Right ventricle myocardium superior (tissue), 1 donor: Measurements from ENCODE around the gene ANO1. TPM values are rescaled to one million over a fixed set of nuclear protein-coding genes. Genes with fewer than 3 reads are reported as not detected.

Source experiments
- ATAC-seq: fragments of 200-7000 bp; cut with Tn5 transposase; one replicate; pipeline ENCODE4 v1.9.1; 2020; ENCODE audit warnings: mild to moderate bottlenecking; ENCODE audit not compliant: poor library complexity
- DNase-seq: peaks from one replicate; pipeline ENCODE4 v3.0.0-alpha.2; 2020
- intact Hi-C: fragments of 100-400 bp; cut with DNase I; formaldehyde crosslinking; loops from one replicate; pipeline ENCODE4 v1.11.2; 2022
- total RNA-seq: library from RNA; stranded (reverse); fragmentation: NEBNext Ultra II Directional; extraction: Animal tissue kit (Norgen Biotek cat#: 25700); gene quantifications from one replicate; pipeline ENCODE4 v1.2.1, GENCODE V29; 2021
- donor health status: DM: no; HTN: yes; CAD: no; lungs with severe emphysema.

Gene ANO1
- total RNA-seq, 1 donor from 2014 or later, result 6.2 TPM

DNA sequence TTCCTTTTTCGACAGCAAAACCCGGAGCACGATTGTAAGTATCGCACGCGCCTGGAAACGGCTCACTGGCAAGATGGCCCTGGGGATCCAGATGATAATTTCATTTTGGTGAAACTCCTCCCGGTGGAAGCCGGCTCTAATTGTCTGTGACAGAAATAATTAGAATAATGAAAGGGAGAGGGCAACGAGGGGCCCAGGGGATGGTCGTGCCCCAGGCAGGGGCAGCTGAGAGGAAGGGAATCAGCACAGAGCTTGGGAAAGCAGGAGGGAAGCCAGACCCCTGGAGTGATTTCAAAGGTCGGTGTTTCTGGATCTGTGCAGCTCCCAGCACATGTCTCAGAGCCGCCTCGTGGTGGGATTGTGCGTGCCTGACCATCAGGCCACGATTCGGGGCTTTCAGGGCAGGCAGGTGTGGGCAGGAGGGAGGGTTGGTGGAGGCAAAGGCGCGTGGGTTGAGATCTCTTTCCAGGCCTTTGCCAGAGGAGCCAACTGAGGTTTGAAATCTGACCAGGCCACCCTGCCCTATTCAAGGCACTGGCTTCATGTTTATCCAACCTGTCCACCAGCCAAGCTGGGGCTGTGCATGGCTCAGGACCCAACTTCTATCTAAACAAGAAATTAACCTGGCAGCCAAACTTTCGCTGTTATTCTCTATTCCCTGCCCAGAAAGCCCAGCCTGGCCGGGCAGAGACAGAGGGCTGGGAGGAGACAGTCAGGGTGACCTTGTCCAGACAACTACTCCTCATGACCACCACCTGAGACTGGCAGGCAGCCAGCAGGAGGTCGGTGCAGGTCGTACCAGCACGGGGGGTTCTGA lies 27.8 kb downstream of the ANO1 start:
- ATAC-seq (peak; percentile 31), DNase-seq (peak; percentile 23)
- intact Hi-C loops, result no loop called here

DNA sequence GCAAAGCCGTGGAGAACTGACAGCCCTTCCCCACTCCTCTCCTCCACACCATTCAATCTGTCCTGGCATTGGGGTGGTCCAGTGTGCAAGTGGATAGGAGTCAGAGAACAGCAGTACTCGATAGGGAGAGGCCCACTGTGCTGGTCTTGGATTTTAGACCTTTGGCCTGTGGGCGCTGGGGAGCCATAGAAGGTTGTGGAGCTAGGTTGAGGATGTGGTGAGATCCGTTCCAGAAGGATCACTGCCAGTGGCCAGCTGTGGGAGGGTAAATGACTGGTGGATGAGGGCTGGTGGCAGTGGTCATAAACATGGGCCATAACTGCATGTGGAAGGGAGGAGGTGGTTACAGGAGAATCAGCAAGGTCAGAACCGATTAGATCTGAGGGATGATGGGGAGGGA lies 28.6 kb downstream of the ANO1 start:
- DNase-seq (no peak), ATAC-seq (no peak)
- intact Hi-C loops, result no loop called here

GRCh38 chr11:70107191-70107590 lies 29.1 kb downstream of the ANO1 start:
- no peak for DNase-seq
- ATAC-seq, result no peak
- intact Hi-C loops, result no loop called here

GRCh38 chr11:70107756-70108155 lies 29.6 kb downstream of the ANO1 start:
- intact Hi-C loops, result no loop called here
- DNase-seq (no peak), ATAC-seq (no peak)

DNA sequence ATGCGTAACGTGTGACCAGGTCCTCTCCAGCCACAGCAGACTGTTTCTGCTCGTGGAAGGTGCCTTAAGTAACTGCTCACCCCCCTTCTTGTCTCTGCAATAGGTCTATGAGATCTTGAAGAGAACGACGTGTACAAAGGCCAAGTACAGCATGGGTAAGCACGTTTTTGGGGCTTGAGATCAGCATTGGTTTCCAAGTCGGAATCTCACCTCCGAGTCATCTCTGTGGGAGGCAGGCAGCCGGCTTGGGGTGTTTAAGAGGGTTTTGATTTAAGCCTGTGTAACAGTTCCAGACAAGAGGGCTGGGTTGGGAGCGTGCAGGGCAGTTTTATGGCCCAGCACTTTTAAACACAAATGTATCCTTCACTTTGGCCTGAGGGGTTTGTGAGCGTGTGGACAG lies 30.1 kb downstream of the ANO1 start:
- ATAC-seq (no peak), DNase-seq (no peak)
- intact Hi-C loops, result no loop called here

- intact Hi-C loops, result no loop called here
- DNase-seq, result no peak
- no peak for ATAC-seq
These were observed 30.9 kb downstream of the ANO1 start for GRCh38 chr11:70109006-70109405.

- intact Hi-C loops, result no loop called here
- DNase-seq (no peak), ATAC-seq (no peak)
These were observed 31.8 kb downstream of the ANO1 start for GRCh38 chr11:70109903-70110302.

GRCh38 chr11:70110538-70111055 lies 32.5 kb downstream of the ANO1 start:
- no peak for ATAC-seq
- intact Hi-C loops, result no loop called here
- DNase-seq, result no peak

GRCh38 chr11:70111269-70112016 lies 33.3 kb downstream of the ANO1 start:
- DNase-seq, result peak; percentile 63
- intact Hi-C loops, result no loop called here

GRCh38 chr11:70112017-70112434 lies 33.9 kb downstream of the ANO1 start:
- ATAC-seq (peak; percentile 76), DNase-seq (no peak)
- intact Hi-C loops, result no loop called here

More at GRCh38 chr11:70111269-70112016, 33.3 kb downstream of the ANO1 start:
- ATAC-seq, result peak; percentile 71

DNA sequence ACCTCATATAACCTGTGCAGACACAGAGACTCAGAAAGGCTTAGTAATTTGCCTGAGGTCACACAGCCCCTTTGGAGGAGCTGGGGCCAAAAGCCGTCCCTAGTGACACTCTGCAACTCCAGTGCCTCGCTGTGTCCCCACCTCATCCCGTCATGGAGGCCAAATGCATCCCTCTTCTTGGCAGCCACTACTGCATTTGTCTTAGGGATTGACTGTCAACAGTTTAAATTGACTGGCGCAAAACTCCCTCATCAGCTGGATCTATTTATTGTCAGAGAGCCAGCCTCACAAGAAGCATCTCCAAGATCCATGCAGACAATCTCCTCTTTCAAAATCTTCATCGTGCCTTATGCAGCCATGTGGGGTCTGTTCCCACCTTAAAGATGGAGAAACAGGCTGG lies 35.7 kb downstream of the ANO1 start:
- intact Hi-C loops, result no loop called here
- DNase-seq (no peak), ATAC-seq (no peak)

DNA sequence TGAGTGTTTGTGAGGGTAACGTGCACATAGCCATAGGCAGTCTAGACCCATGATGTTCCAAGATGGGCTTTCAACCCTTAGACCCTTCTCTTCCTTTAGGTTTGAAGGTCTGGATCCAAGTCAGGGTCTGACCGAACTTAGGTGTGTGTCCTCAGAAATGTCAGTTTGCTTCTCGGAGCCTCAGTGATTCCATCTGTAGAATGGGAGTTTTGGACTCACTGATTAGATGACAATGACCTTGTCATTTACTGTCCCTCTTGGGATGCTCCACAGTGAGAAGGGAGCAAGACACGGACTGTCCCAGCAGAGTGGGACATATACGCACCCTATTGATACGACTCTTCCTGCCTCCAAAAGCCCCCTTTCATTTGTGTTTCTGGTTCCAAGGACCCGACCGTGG lies 37.7 kb downstream of the ANO1 start:
- ATAC-seq, result no peak
- intact Hi-C loops, result no loop called here
- no peak for DNase-seq

- intact Hi-C loops, result no loop called here
- DNase-seq, result no peak
These were observed 38.4 kb downstream of the ANO1 start for GRCh38 chr11:70116386-70117065.

DNA sequence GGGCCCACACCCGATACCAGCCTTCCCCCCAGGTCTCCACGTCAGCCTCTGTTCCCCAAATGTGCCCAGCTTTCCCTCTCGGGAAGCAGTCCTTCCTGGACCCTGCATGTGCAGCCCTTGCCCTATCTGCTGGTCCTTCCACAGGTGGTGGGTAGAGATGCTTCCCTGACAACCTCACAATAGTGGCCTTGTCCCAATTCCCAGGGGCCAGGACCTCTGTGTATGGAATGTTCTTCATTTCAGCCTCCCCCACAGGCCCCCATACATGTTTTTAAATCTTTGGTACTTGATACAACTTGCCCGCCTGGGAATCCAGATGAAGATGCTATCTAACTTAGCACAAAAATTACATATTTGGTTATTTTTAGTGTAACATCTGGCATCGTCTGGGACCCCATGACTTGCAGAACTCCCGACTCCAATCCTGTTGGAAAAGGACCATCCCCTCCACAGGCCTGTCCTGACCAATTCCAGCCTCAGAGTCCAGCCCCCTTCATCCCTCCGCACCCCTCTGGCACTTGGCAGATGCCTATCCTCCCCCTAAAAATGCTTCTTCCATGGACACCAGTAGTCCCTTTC lies 39.5 kb downstream of the ANO1 start:
- intact Hi-C loops, result no loop called here
- DNase-seq (no peak), ATAC-seq (no peak)

More at GRCh38 chr11:70116386-70117065, 38.4 kb downstream of the ANO1 start:
- ATAC-seq, result no peak

GRCh38 chr11:70118642-70119041 lies 40.5 kb downstream of the ANO1 start:
- DNase-seq, result no peak
- ATAC-seq, result no peak
- intact Hi-C loops, result no loop called here

DNA sequence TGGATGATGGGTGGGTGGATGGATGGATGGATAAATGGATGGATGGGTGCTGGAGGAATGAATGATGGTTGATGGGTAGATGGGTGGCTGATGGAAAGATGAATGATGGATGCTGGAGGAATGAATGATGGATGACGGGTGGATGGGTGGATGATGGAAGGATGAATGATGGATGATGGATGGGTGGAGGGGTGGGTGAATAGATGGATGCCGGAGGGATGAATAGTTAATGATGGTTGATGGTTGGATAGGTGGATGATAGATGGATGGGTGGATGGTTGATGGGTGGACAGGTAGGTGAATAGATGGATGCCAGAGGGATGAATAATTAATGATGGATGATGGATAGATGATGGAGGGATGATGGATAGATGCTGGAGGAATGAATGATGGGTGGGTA lies 41.4 kb downstream of the ANO1 start:
- DNase-seq (no peak), ATAC-seq (no peak)
- intact Hi-C loops, result no loop called here

GRCh38 chr11:70120674-70121073 lies 42.6 kb downstream of the ANO1 start:
- ATAC-seq (no peak), DNase-seq (no peak)
- intact Hi-C loops, result no loop called here

GRCh38 chr11:70122490-70123198 lies 44.5 kb downstream of the ANO1 start:
- intact Hi-C loops, result no loop called here
- no peak for DNase-seq
- ATAC-seq, result no peak
